Natural killer cell treated with Interleukin-12 subunit alpha and Interleukin-12 subunit beta and Interleukin-15 and Interleukin-18, amount 100 ng/mL, for 72 hours (primary cell): Measurements from ENCODE around the gene LSS. TPM values are rescaled to one million over a fixed set of nuclear protein-coding genes. Genes with fewer than 3 reads are reported as not detected.
"Not testable (repeated sequence)": the region's sequence is repeated elsewhere in the genome, so short reads cannot be mapped to it uniquely, and the experiment has no call there.

Experiments used
- ATAC-seq, 2 donors: fragments of 150-1000 bp; cut with Tn5 transposase in 1 of 2; sonication (Bioruptor Pico), chemical (Tn5 transposase) in 1 of 2; 2 replicates each; pipeline ENCODE4 v1.10.0; 2021
- DNase-seq: peaks from one replicate; pipeline ENCODE4 v3.0.0; 2022; ENCODE audit warnings: low spot score
- H3K27ac Mint-ChIP-seq, 2 donors: 1 replicate in 1 of 2; 2 replicates in 1 of 2; pipeline ENCODE4 v1.8.0; 2022; ENCODE audit warnings: mixed read lengths in 2 of 2, mild to moderate bottlenecking in 1 of 2, moderate library complexity in 1 of 2
- H3K27me3 Mint-ChIP-seq, 2 donors: 1 replicate in 1 of 2; 2 replicates in 1 of 2; pipeline ENCODE4 v1.8.0; 2022; ENCODE audit warnings: mixed read lengths in 2 of 2
- H3K36me3 Mint-ChIP-seq: one replicate; pipeline ENCODE4 v1.8.0; 2022; ENCODE audit warnings: mixed read lengths
- H3K4me1 Mint-ChIP-seq, 2 donors: 1 replicate in 1 of 2; 2 replicates in 1 of 2; pipeline ENCODE4 v1.8.0; 2022; ENCODE audit warnings: low read depth in 2 of 2, mixed read lengths in 2 of 2, mild to moderate bottlenecking in 1 of 2
- H3K4me3 Mint-ChIP-seq: one replicate; pipeline ENCODE4 v1.8.0; 2022; ENCODE audit warnings: mixed read lengths
- H3K9me3 Mint-ChIP-seq: 2 replicates; pipeline ENCODE4 v1.8.0; 2022; ENCODE audit warnings: mixed read lengths
- total RNA-seq, 2 donors: library from RNA; stranded (reverse); gene quantifications; one replicate each; pipeline ENCODE4 v1.2.3, GENCODE V29; 2022

Gene LSS
- total RNA-seq, 2 donors from 2014 or later, result 32.6 to 54.4 TPM

DNA sequence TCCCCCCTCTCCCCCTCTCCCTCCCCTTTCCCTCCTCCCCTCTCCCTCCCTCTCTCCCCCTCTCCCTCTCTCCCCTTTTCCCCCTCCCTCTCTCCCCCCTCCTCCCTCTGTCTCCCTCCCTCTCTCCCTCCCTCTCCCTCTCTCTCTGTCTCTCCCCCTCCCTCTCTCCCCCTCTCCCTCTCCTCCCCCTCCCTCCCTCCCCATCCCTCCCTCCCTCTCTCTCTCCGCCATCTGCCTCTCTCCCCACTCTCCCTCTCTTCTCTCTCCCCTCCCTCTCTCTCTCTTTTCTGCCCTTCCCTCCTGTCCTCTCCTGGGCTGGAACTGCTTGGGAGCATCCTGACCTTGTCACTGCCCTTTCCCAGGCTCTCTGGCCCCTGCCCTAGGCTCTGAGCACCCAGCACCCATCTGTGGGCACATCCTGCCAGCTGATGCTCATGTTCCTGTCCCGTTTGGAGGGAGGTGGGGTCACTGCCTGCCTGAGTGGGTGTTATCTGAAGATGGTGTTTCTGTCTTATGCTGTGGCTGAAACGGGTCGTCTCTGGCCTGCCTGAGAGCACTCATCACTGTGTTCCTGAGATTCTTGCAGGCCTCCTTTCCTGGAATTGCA lies 84.0 kb downstream of the LSS start:
- Mint-ChIP-seq H3K4me1 (peaks cover 7 to 13% of the 10 kb centered on the region in 2 donors), H3K27me3 (no peaks in the 10 kb centered on the region), H3K27ac (peak overlapping the region in 1 of 2 donors; percentile 48), H3K9me3 (no peaks in the 10 kb centered on the region), H3K4me3 (peak overlapping the region; percentile 87), H3K36me3 (no peaks in the 10 kb centered on the region)
- no peak for ATAC-seq
- no peak for DNase-seq

DNA sequence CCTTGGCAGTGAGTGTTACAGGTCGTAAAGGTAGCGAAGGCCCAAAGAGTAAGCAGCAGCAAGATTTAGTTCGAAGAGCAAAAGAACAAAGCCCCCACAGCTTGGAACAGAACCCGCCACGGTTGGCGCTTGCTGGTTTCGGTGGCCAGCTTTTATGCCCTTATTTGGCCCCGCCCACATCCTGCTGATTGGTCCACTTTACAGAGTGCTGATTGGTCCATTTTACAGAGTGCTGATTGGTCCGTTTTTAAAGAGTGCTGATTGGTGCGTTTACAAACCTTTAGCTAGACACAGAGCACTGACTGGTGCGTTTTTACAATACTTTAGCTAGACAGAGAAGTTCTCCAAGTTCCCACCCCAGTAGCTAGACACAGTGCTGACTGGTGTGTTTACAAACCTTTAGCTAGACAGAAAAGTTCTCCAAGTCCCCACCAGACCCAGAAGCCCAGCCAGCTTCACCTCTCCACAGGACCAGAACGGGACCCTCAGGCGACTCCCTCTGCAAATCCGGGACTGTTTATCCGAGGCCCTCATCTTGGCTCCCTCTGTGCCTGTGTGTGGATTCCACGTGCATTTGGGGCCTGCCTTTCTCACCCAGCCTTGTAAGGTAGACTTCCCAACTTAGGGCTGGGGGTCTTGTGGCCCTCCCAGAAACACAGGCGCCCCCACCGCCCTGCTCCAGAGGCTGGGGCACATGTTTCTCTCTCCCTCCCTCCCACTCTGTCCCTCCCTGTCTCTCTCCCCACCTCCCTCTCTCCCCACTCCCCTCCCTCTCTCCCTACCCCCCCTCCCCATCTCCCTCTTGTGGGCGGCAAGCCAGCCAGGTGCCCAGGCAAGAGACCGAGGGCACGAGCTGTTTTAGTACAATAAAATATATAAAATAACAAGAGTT lies 85.7 kb downstream of the LSS start:
- Mint-ChIP-seq H3K9me3 (no peaks in the 10 kb centered on the region), H3K4me3 (no peak overlapping the region), H3K27me3 (no peaks in the 10 kb centered on the region), H3K4me1 (peaks cover 7 to 13% of the 10 kb centered on the region in 2 donors), H3K27ac (no peak overlapping the region), H3K36me3 (no peaks in the 10 kb centered on the region)
- ATAC-seq, result no peak
- no peak for DNase-seq

DNA sequence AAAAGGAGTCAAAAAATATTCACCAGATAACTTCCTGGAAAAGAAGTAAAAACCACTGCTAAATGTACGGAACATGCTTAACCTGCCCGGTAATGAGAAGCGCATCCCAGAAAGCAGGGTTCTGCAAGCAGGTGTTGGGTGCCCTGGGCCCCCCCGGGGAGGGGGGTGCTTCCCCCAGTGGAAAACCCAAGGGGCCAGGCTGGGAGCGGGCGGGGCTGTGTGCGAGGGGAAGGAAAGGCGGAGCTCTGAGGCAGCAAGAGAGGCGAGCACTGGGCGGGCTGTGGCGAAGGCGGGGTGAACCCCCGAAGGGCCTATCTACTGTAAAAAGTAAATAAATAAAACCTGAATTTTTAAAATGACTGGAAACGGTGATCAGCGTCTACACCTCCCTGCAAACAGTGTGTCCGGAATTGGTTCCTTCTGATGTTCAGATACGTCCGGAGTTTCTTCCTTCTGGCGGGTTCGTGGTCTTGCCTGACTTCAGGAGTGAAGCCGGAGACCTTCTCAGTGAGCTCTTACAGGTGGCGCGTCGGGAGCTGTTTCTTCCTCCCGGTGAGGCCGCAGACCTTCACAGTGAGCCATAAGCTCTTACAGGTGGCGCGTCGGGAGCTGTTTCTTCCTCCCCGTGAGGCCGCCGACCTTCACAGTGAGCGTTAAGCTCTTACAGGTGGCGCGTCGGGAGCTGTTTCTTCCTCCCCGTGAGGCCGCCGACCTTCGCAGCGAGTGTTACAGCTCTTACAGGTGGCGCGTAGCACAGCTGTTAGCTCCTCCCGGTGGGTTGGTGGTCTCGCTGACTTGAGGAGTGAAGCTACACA lies 86.6 kb downstream of the LSS start:
- no peaks in the 10 kb centered on the region for H3K27me3 Mint-ChIP-seq
- ATAC-seq (no peak), DNase-seq (peak; percentile 37)
- H3K36me3 Mint-ChIP-seq, result no peaks in the 10 kb centered on the region
- H3K4me3 Mint-ChIP-seq, result no peak overlapping the region
- H3K9me3 Mint-ChIP-seq, result no peaks in the 10 kb centered on the region
- H3K4me1 Mint-ChIP-seq, result peaks cover 7 to 13% of the 10 kb centered on the region in 2 donors
- no peak overlapping the region for H3K27ac Mint-ChIP-seq

DNA sequence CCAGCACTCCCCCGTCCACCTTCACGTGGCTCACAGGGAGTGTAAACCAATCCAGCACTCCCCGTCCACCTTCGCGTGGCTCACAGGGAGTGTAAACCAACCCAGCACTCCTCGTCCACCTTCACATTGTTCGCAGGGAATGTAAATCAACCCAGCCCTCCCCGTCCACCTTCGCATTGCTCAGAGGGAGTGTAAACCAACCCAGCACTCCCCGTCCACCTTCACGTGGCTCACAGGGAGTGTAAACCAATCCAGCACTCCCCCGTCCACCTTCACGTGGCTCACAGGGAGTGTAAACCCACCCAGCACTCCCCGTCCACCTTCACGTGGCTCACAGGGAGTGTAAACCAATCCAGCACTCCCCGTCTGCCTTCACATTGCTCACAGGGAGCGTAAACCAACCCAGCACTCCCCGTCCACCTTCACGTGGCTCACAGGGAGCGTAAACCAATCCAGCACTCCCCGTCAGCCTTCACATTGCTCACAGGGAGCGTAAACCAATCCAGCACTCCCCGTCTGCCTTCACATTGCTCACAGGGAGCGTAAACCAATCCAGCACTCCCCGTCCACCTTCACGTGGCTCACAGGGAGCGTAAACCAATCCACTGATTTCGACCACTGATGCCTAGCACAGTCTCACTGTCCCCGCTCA lies 88.1 kb downstream of the LSS start:
- H3K4me1 Mint-ChIP-seq, result peaks cover 7 to 13% of the 10 kb centered on the region in 2 donors
- not testable (repeated sequence) for H3K9me3 Mint-ChIP-seq, H3K27me3 Mint-ChIP-seq, H3K4me3 Mint-ChIP-seq, H3K36me3 Mint-ChIP-seq, DNase-seq, H3K27ac Mint-ChIP-seq, ATAC-seq

DNA sequence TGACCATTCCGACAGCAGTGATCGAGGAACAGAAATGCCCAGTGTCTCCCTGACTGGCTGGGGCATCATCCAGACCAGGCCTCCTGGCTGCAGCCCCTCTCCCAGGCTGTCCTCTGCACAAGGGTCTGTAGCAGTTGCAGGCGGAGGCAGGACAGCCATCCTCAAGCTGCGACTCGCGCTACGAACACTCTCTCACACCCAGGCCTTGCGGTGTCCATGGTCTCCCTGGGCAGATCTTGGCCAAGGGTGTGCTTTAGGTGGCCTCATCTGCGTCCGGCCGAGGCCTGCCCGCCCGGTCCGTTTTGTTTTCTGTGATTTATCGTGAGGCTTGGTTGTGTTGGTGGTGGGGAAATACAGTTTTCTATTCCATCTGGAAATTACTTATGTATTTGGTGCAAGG lies 88.9 kb downstream of the LSS start:
- DNase-seq (no peak), ATAC-seq (no peak)
- Mint-ChIP-seq H3K4me3 (no peak overlapping the region), H3K36me3 (no peaks in the 10 kb centered on the region), H3K4me1 (peaks cover 7 to 11% of the 10 kb centered on the region in 2 donors), H3K9me3 (no peaks in the 10 kb centered on the region), H3K27ac (no peak overlapping the region), H3K27me3 (peaks cover 0 to 6% of the 10 kb centered on the region in 2 donors)

DNA sequence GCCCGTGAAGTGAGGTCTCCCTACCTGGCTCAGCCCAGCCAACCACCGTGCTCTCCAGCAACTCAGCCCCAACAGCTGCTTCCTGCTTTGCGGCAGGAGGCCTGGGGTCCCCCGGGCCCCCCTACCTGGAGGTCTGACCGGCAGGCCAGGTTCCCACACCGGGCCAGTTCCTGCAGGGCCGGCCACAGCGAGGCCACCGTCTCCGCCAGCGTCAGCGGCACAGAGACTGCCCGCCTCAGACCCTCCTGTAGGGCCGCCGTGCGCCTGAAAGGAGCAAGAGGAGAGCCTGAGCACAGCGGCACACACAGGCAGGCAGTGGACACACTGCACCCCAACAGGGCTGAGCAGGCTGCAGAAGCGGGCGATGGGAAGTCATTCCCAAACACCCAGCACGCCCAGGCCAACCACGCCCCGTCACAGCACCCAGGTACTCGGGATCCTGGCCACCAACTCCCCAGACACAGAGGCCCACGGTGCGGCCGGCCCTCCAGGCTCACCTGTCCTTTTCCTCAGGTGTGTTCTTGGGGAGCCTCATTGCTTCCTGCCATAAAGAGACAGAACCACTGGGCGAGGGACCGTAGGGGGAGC lies 90.1 kb downstream of the LSS start:
- H3K9me3 Mint-ChIP-seq, result no peaks in the 10 kb centered on the region
- DNase-seq (no peak), ATAC-seq (no peak)
- H3K36me3 Mint-ChIP-seq, result no peaks in the 10 kb centered on the region
- no peak overlapping the region for H3K27ac Mint-ChIP-seq
- peaks cover under 1 to 3% of the 10 kb centered on the region in 2 donors for H3K4me1 Mint-ChIP-seq
- no peak overlapping the region for H3K4me3 Mint-ChIP-seq
- H3K27me3 Mint-ChIP-seq, result peaks cover 0 to 6% of the 10 kb centered on the region in 2 donors

Other genes starting within 250 kb of the LSS start
- not detected for gene COL6A1, start 247.0 kb downstream of the LSS start, total RNA-seq
- 1 to 10 TPM in 1 of 2 donors, under 1 TPM in 1; 0.88 to 4.2 TPM for gene COL6A2, start 130.7 kb downstream of the LSS start, total RNA-seq
- gene FTCD, start 73.2 kb downstream of the LSS start, total RNA-seq, result not detected
- 1 to 10 TPM in 1 of 2 donors, not detected in 1; 5.0 TPM for gene SPATC1L, start 44.3 kb downstream of the LSS start, total RNA-seq
- gene MCM3AP, start 56.8 kb upstream of the LSS start, total RNA-seq, result 100 to 1,000 TPM; 161 to 193 TPM
- 10 to 100 TPM in 1 of 2 donors, 1 to 10 TPM in 1; 8.1 to 10.9 TPM for gene YBEY, start 57.6 kb upstream of the LSS start, total RNA-seq
- gene C21orf58, start 95.1 kb upstream of the LSS start, total RNA-seq, result 10 to 100 TPM; 12.3 to 49.3 TPM
- gene PCNT, start 95.4 kb upstream of the LSS start, total RNA-seq, result 100 to 1,000 TPM in 1 of 2 donors, 10 to 100 TPM in 1; 58.1 to 120 TPM
- gene DIP2A, start 230.1 kb upstream of the LSS start, total RNA-seq, result 10 to 100 TPM; 39.4 to 71.6 TPM